Measurements from ENCODE around the gene PHLPP1. TPM values are rescaled to one million over a fixed set of nuclear protein-coding genes. Genes with fewer than 3 reads are reported as not detected.

Gene PHLPP1
- total RNA-seq, 1 experiment from 2014 or later: 39.9 TPM

DNA sequence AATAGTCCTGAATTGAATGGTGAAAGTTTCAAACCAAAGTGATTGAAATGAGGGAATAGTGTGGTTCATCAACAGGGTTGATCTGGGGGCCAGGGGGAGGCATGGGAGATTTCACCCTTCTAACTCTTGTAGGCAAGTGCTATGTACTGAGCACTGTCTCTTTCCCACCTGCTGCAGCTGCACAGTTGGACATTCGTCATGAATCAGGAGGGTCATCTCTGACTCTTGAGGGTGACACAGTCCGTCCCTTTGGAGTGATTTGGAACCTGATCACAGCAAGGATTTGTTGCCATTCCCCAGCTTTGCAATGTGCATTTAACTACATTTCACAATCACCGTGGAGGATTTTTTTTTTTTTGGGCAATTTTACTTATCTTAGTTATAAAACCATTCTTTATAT lies 224.6 kb downstream of the PHLPP1 start:
- H2BK120ac ChIP-seq (ENCODE audit: low read depth, low read length, poor library complexity, severe bottlenecking): no peak overlapping the region
- no peak overlapping the region for H4K5ac ChIP-seq (ENCODE audit: insufficient read length, low read depth, low read length)
- Mint-ChIP-seq H3K27me3 (ENCODE audit: low read depth) (no peaks in the 10 kb centered on the region), H3K36me3 (ENCODE audit: insufficient read depth in 1 of 3, low read depth in 3 of 3) (peaks cover 7 to 23% (median 22%) of the 10 kb centered on the region in 3 experiments; a peak in 6 of 7 replicates), H3K4me1 (no peaks in the 10 kb centered on the region), H3K27ac (no peak overlapping the region; a peak in 1 of 7 replicates), H3K4me3 (no peak overlapping the region), H3K9me3 (no peaks in the 10 kb centered on the region)
- H3K23ac ChIP-seq (ENCODE audit: insufficient read length, low read depth, low read length): no peak overlapping the region
- no peak overlapping the region for H3K9ac ChIP-seq (ENCODE audit: extremely low read depth, insufficient read length, low read length)
- H2BK5ac ChIP-seq (ENCODE audit: insufficient read length, low read length): no peak overlapping the region
- H3K4me2 ChIP-seq (ENCODE audit: insufficient read depth, insufficient read length, low read length): no peak overlapping the region
- no peaks in the 10 kb centered on the region for H3K79me1 ChIP-seq (ENCODE audit: insufficient read depth, low read depth, low read length, poor library complexity, severe bottlenecking)
- no peak overlapping the region for H3K14ac ChIP-seq (ENCODE audit: insufficient read depth, low read length)
- H2BK15ac ChIP-seq (ENCODE audit: low read depth, low read length): no peak overlapping the region
- H3K27ac ChIP-seq (ENCODE audit: insufficient read length, low read depth, low read length): no peak overlapping the region
- H2AFZ ChIP-seq (ENCODE audit: low read length): no peak overlapping the region
- no peak overlapping the region for H3K4ac ChIP-seq (ENCODE audit: low read depth, low read length)
- H3K79me2 ChIP-seq (ENCODE audit: insufficient read depth, low read length): no peaks in the 10 kb centered on the region
- no peak overlapping the region for H2BK20ac ChIP-seq (ENCODE audit: low read depth, low read length, poor library complexity, severe bottlenecking)
- H4K8ac ChIP-seq (replicated peaks; ENCODE audit: insufficient read length, low read depth, low read length): no peak overlapping the region
- H2AK5ac ChIP-seq (ENCODE audit: insufficient read length, low read length): no peak overlapping the region
- WGBS (ENCODE audit: extremely low coverage, insufficient read length, low lambda C conversion rate): no CpG with 5 or more reads among the region's 3 CpGs
- no peaks in the 10 kb centered on the region for H3K23me2 ChIP-seq (ENCODE audit: insufficient read length, low read depth, low read length, poor library complexity, severe bottlenecking)
- TF ChIP-seq, protein P1, sequence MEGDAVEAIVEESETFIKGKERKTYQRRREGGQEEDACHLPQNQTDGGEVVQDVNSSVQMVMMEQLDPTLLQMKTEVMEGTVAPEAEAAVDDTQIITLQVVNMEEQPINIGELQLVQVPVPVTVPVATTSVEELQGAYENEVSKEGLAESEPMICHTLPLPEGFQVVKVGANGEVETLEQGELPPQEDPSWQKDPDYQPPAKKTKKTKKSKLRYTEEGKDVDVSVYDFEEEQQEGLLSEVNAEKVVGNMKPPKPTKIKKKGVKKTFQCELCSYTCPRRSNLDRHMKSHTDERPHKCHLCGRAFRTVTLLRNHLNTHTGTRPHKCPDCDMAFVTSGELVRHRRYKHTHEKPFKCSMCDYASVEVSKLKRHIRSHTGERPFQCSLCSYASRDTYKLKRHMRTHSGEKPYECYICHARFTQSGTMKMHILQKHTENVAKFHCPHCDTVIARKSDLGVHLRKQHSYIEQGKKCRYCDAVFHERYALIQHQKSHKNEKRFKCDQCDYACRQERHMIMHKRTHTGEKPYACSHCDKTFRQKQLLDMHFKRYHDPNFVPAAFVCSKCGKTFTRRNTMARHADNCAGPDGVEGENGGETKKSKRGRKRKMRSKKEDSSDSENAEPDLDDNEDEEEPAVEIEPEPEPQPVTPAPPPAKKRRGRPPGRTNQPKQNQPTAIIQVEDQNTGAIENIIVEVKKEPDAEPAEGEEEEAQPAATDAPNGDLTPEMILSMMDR (conservative IDR thresholded peaks at IDR 0.05): no peak
- H2BK12ac ChIP-seq (ENCODE audit: insufficient read length, low read depth, low read length): no peak overlapping the region
- no peaks in the 10 kb centered on the region for H3K4me1 ChIP-seq (ENCODE audit: insufficient read depth, low read length)
- H4K91ac ChIP-seq (ENCODE audit: insufficient read length, low read depth, low read length): no peak overlapping the region
- no peak for DNase-seq
- no peaks in the 10 kb centered on the region for H4K20me1 ChIP-seq (ENCODE audit: control insufficient read depth, insufficient read depth, insufficient read length)
- no peak overlapping the region for H3K56ac ChIP-seq (ENCODE audit: insufficient read length, low read depth, low read length)
- no peaks in the 10 kb centered on the region for H3K9me3 ChIP-seq (ENCODE audit: control insufficient read depth, low read depth, low read length)
- H3K27me3 ChIP-seq (ENCODE audit: insufficient read depth, low read length): no peaks in the 10 kb centered on the region
- H3K18ac ChIP-seq (ENCODE audit: insufficient read length, low read depth, low read length): no peak overlapping the region
- H3T11ph ChIP-seq (ENCODE audit: low read length): no peak overlapping the region

Measured in H9 (cell line).